GM10248 (cell line): ENCODE data around the gene SLAMF8.

Source experiments
- CTCF ChIA-PET: fragments of 300-600 bp; sonication (Branson Sonifier 250); formaldehyde crosslinking; extraction: SDS; loops from one replicate; lab custom pipeline; 2021; ENCODE audit warnings: antibody characterized with exemption; lab: Yijun Ruan, JAX
- POLR2A ChIA-PET: fragments of 350-650 bp; sonication (Branson Sonifier 250); formaldehyde crosslinking; extraction: SDS; loops from one replicate; lab custom pipeline; 2020; ENCODE audit warnings: antibody characterized with exemption; lab: Yijun Ruan, JAX
- DNase-seq: peaks from one replicate; pipeline ENCODE4 v3.0.0; 2012; ENCODE audit errors: extremely low spot score
- CTCF ChIP-seq: IDR thresholded peaks from 2 replicates; pipeline ENCODE4 v1.5.1; 2012; ENCODE audit warnings: mild to moderate bottlenecking, low read depth; ENCODE audit errors: extremely low read depth, missing control alignments, control extremely low read depth

Gene SLAMF8

GRCh38 chr1:159869173-159869572 is 42.5 kb downstream of the SLAMF8 start:
- POLR2A ChIA-PET: no interaction called here
- TF ChIP-seq CTCF: no peak
- CTCF ChIA-PET: interaction anchor here (0.9 to 1.6 kb wide), 2 partner anchors 14 to 71 kb away, joined by 4 read pairs; no protein-coding TSS in a partner anchor
- DNase-seq: no peak

GRCh38 chr1:159869607-159870006 is 42.9 kb downstream of the SLAMF8 start:
- no peak for TF ChIP-seq CTCF
- ChIA-PET POLR2A (no interaction called here), CTCF (interaction anchor here (7.3 kb wide), 1 partner anchor 19 kb away, joined by 40 read pairs; no protein-coding TSS in a partner anchor)
- no peak for DNase-seq

- no peak for TF ChIP-seq CTCF
- POLR2A ChIA-PET: no interaction called here
- no peak for DNase-seq
- CTCF ChIA-PET: interaction anchor here (0.9 to 7.3 kb wide), 3 partner anchors 10 to 89 kb away, joined by 3 to 40 read pairs (median 5); no protein-coding TSS in a partner anchor
Observed at GRCh38 chr1:159870704-159871103, 44.0 kb downstream of the SLAMF8 start.

- ChIA-PET POLR2A (no interaction called here), CTCF (interaction anchor here (0.8 to 7.3 kb wide), 7 partner anchors 13 to 174 kb away, joined by 3 to 40 read pairs (median 4); no protein-coding TSS in a partner anchor)
- no peak for DNase-seq
- no peak for TF ChIP-seq CTCF
Observed at GRCh38 chr1:159872891-159873290, 46.2 kb downstream of the SLAMF8 start.

- no peak for DNase-seq
- TF ChIP-seq CTCF: no peak
- POLR2A ChIA-PET: no interaction called here
- CTCF ChIA-PET: interaction anchor here (1.0 to 7.3 kb wide), 6 partner anchors 14 to 173 kb away, joined by 3 to 40 read pairs (median 4); no protein-coding TSS in a partner anchor
Observed at GRCh38 chr1:159873530-159874143, 47.0 kb downstream of the SLAMF8 start.

GRCh38 chr1:159877695-159878444 is 51.2 kb downstream of the SLAMF8 start:
- no peak for DNase-seq
- CTCF ChIA-PET: interaction anchor here (1.7 to 4.4 kb wide), 2 partner anchors 14 to 26 kb away, joined by 6 to 31 read pairs; no protein-coding TSS in a partner anchor

More at GRCh38 chr1:159877695-159878444, 51.2 kb downstream of the SLAMF8 start:
- no peak for TF ChIP-seq CTCF
- POLR2A ChIA-PET: no interaction called here
